ENCODE results near the gene PHF3.

PHF3 gene

GRCh38 chr6:63673692-63674091 is 38.1 kb downstream of the PHF3 start:
- H3K36me3 ChIP-seq (ENCODE audit: control insufficient read depth in 2 of 2, insufficient read depth in 2 of 2, low read length in 2 of 2) = no peaks in the 10 kb centered on the region
- H3K27ac ChIP-seq (ENCODE audit: low read depth in 2 of 2, low read length in 2 of 2) = no peak overlapping the region
- H3K9me3 ChIP-seq (ENCODE audit: control insufficient read depth in 2 of 2, low read length in 2 of 2) = no peaks in the 10 kb centered on the region
- H3K27me3 ChIP-seq (ENCODE audit: control insufficient read depth in 2 of 2, insufficient read depth in 2 of 2, low read length in 2 of 2) = no peaks in the 10 kb centered on the region
- H3K4me3 ChIP-seq (ENCODE audit: low read length in 2 of 2) = no peak overlapping the region
- no peak overlapping the region for H3K9ac ChIP-seq (ENCODE audit: low read depth in 1 of 2, low read length in 2 of 2)
- peaks cover 15 to 33% of the 10 kb centered on the region in 2 donors for H3K4me1 ChIP-seq (ENCODE audit: control insufficient read depth in 2 of 2, insufficient read depth in 2 of 2, low read length in 2 of 2)

GRCh38 chr6:63674635-63675034 is 39.0 kb downstream of the PHF3 start:
- H3K4me3 ChIP-seq (ENCODE audit: low read length in 2 of 2) = no peak overlapping the region
- H3K9ac ChIP-seq (ENCODE audit: low read depth in 1 of 2, low read length in 2 of 2) = no peak overlapping the region
- H3K9me3 ChIP-seq (ENCODE audit: control insufficient read depth in 2 of 2, low read length in 2 of 2) = no peaks in the 10 kb centered on the region
- H3K4me1 ChIP-seq (ENCODE audit: control insufficient read depth in 2 of 2, insufficient read depth in 2 of 2, low read length in 2 of 2) = peaks cover 15 to 33% of the 10 kb centered on the region in 2 donors
- H3K27me3 ChIP-seq (ENCODE audit: control insufficient read depth in 2 of 2, insufficient read depth in 2 of 2, low read length in 2 of 2) = no peaks in the 10 kb centered on the region
- H3K36me3 ChIP-seq (ENCODE audit: control insufficient read depth in 2 of 2, insufficient read depth in 2 of 2, low read length in 2 of 2) = no peaks in the 10 kb centered on the region
- peak overlapping the region; percentile 29 to 54 for H3K27ac ChIP-seq (ENCODE audit: low read depth in 2 of 2, low read length in 2 of 2)

GRCh38 chr6:63675138-63675537 is 39.5 kb downstream of the PHF3 start:
- H3K9me3 ChIP-seq (ENCODE audit: control insufficient read depth in 2 of 2, low read length in 2 of 2) = no peaks in the 10 kb centered on the region
- no peak overlapping the region for H3K9ac ChIP-seq (ENCODE audit: low read depth in 1 of 2, low read length in 2 of 2)
- no peaks in the 10 kb centered on the region for H3K36me3 ChIP-seq (ENCODE audit: control insufficient read depth in 2 of 2, insufficient read depth in 2 of 2, low read length in 2 of 2)
- no peaks in the 10 kb centered on the region for H3K27me3 ChIP-seq (ENCODE audit: control insufficient read depth in 2 of 2, insufficient read depth in 2 of 2, low read length in 2 of 2)
- peak overlapping the region; percentile 29 to 54 for H3K27ac ChIP-seq (ENCODE audit: low read depth in 2 of 2, low read length in 2 of 2)
- H3K4me1 ChIP-seq (ENCODE audit: control insufficient read depth in 2 of 2, insufficient read depth in 2 of 2, low read length in 2 of 2) = peaks cover 15 to 33% of the 10 kb centered on the region in 2 donors
- peak overlapping the region in 1 of 2 donors; percentile 12 for H3K4me3 ChIP-seq (ENCODE audit: low read length in 2 of 2)

- peaks cover 15 to 33% of the 10 kb centered on the region in 2 donors for H3K4me1 ChIP-seq (ENCODE audit: control insufficient read depth in 2 of 2, insufficient read depth in 2 of 2, low read length in 2 of 2)
These were observed 41.0 kb downstream of the PHF3 start for GRCh38 chr6:63676412-63677114.

GRCh38 chr6:63677282-63677681 is 41.7 kb downstream of the PHF3 start:
- Histone ChIP-seq H3K36me3 (ENCODE audit: control insufficient read depth in 2 of 2, insufficient read depth in 2 of 2, low read length in 2 of 2) (peaks cover 0 to 8% of the 10 kb centered on the region in 2 donors), H3K4me3 (ENCODE audit: low read length in 2 of 2) (no peak overlapping the region), H3K27me3 (ENCODE audit: control insufficient read depth in 2 of 2, insufficient read depth in 2 of 2, low read length in 2 of 2) (no peaks in the 10 kb centered on the region), H3K9me3 (ENCODE audit: control insufficient read depth in 2 of 2, low read length in 2 of 2) (no peaks in the 10 kb centered on the region), H3K9ac (ENCODE audit: low read depth in 1 of 2, low read length in 2 of 2) (no peak overlapping the region), H3K27ac (ENCODE audit: low read depth in 2 of 2, low read length in 2 of 2) (peak overlapping the region in 1 of 2 donors; percentile 10), H3K4me1 (ENCODE audit: control insufficient read depth in 2 of 2, insufficient read depth in 2 of 2, low read length in 2 of 2) (peaks cover 15 to 33% of the 10 kb centered on the region in 2 donors)

More at GRCh38 chr6:63676412-63677114, 41.0 kb downstream of the PHF3 start:
- Histone ChIP-seq H3K27ac (ENCODE audit: low read depth in 2 of 2, low read length in 2 of 2) (peak overlapping the region in 1 of 2 donors; percentile 10), H3K4me3 (ENCODE audit: low read length in 2 of 2) (no peak overlapping the region), H3K27me3 (ENCODE audit: control insufficient read depth in 2 of 2, insufficient read depth in 2 of 2, low read length in 2 of 2) (no peaks in the 10 kb centered on the region), H3K36me3 (ENCODE audit: control insufficient read depth in 2 of 2, insufficient read depth in 2 of 2, low read length in 2 of 2) (peaks cover 0 to 8% of the 10 kb centered on the region in 2 donors), H3K9me3 (ENCODE audit: control insufficient read depth in 2 of 2, low read length in 2 of 2) (no peaks in the 10 kb centered on the region), H3K9ac (ENCODE audit: low read depth in 1 of 2, low read length in 2 of 2) (no peak overlapping the region)

- no peaks in the 10 kb centered on the region for H3K27me3 ChIP-seq (ENCODE audit: control insufficient read depth in 2 of 2, insufficient read depth in 2 of 2, low read length in 2 of 2)
- no peak overlapping the region for H3K27ac ChIP-seq (ENCODE audit: low read depth in 2 of 2, low read length in 2 of 2)
- H3K4me1 ChIP-seq (ENCODE audit: control insufficient read depth in 2 of 2, insufficient read depth in 2 of 2, low read length in 2 of 2) = peaks cover 5 to 8% of the 10 kb centered on the region in 2 donors
- H3K9me3 ChIP-seq (ENCODE audit: control insufficient read depth in 2 of 2, low read length in 2 of 2) = no peaks in the 10 kb centered on the region
- H3K9ac ChIP-seq (ENCODE audit: low read depth in 1 of 2, low read length in 2 of 2) = no peak overlapping the region
- peaks cover 18 to 21% of the 10 kb centered on the region in 2 donors for H3K36me3 ChIP-seq (ENCODE audit: control insufficient read depth in 2 of 2, insufficient read depth in 2 of 2, low read length in 2 of 2)
- no peak overlapping the region for H3K4me3 ChIP-seq (ENCODE audit: low read length in 2 of 2)
These were observed 47.5 kb downstream of the PHF3 start for GRCh38 chr6:63683071-63683603.

- Histone ChIP-seq H3K27ac (ENCODE audit: low read depth in 2 of 2, low read length in 2 of 2) (peak overlapping the region; percentile 41 to 64), H3K36me3 (ENCODE audit: control insufficient read depth in 2 of 2, insufficient read depth in 2 of 2, low read length in 2 of 2) (peaks cover 17 to 18% of the 10 kb centered on the region in 2 donors), H3K27me3 (ENCODE audit: control insufficient read depth in 2 of 2, insufficient read depth in 2 of 2, low read length in 2 of 2) (no peaks in the 10 kb centered on the region), H3K4me1 (ENCODE audit: control insufficient read depth in 2 of 2, insufficient read depth in 2 of 2, low read length in 2 of 2) (peaks cover 8% of the 10 kb centered on the region in 2 donors), H3K9ac (ENCODE audit: low read depth in 1 of 2, low read length in 2 of 2) (no peak overlapping the region), H3K4me3 (ENCODE audit: low read length in 2 of 2) (no peak overlapping the region), H3K9me3 (ENCODE audit: control insufficient read depth in 2 of 2, low read length in 2 of 2) (no peaks in the 10 kb centered on the region)
These were observed 50.1 kb downstream of the PHF3 start for GRCh38 chr6:63685446-63686379.

GRCh38 chr6:63689421-63689820 is 53.8 kb downstream of the PHF3 start:
- Histone ChIP-seq H3K9ac (ENCODE audit: low read depth in 1 of 2, low read length in 2 of 2) (no peak overlapping the region), H3K9me3 (ENCODE audit: control insufficient read depth in 2 of 2, low read length in 2 of 2) (no peaks in the 10 kb centered on the region), H3K4me3 (ENCODE audit: low read length in 2 of 2) (no peak overlapping the region), H3K27ac (ENCODE audit: low read depth in 2 of 2, low read length in 2 of 2) (no peak overlapping the region), H3K36me3 (ENCODE audit: control insufficient read depth in 2 of 2, insufficient read depth in 2 of 2, low read length in 2 of 2) (peaks cover 9 to 13% of the 10 kb centered on the region in 2 donors), H3K4me1 (ENCODE audit: control insufficient read depth in 2 of 2, insufficient read depth in 2 of 2, low read length in 2 of 2) (peaks cover 8% of the 10 kb centered on the region in 2 donors), H3K27me3 (ENCODE audit: control insufficient read depth in 2 of 2, insufficient read depth in 2 of 2, low read length in 2 of 2) (no peaks in the 10 kb centered on the region)

GRCh38 chr6:63690221-63690620 is 54.6 kb downstream of the PHF3 start:
- Histone ChIP-seq H3K27ac (ENCODE audit: low read depth in 2 of 2, low read length in 2 of 2) (no peak overlapping the region), H3K36me3 (ENCODE audit: control insufficient read depth in 2 of 2, insufficient read depth in 2 of 2, low read length in 2 of 2) (peaks cover 6 to 8% of the 10 kb centered on the region in 2 donors), H3K27me3 (ENCODE audit: control insufficient read depth in 2 of 2, insufficient read depth in 2 of 2, low read length in 2 of 2) (no peaks in the 10 kb centered on the region)

GRCh38 chr6:63705707-63706106 is 70.1 kb downstream of the PHF3 start:
- Histone ChIP-seq H3K36me3 (ENCODE audit: control insufficient read depth in 2 of 2, insufficient read depth in 2 of 2, low read length in 2 of 2) (peaks cover 55 to 59% of the 10 kb centered on the region in 2 donors), H3K9ac (ENCODE audit: low read depth in 1 of 2, low read length in 2 of 2) (no peak overlapping the region), H3K27me3 (ENCODE audit: control insufficient read depth in 2 of 2, insufficient read depth in 2 of 2, low read length in 2 of 2) (no peaks in the 10 kb centered on the region), H3K4me1 (ENCODE audit: control insufficient read depth in 2 of 2, insufficient read depth in 2 of 2, low read length in 2 of 2) (no peaks in the 10 kb centered on the region), H3K27ac (ENCODE audit: low read depth in 2 of 2, low read length in 2 of 2) (no peak overlapping the region), H3K4me3 (ENCODE audit: low read length in 2 of 2) (no peak overlapping the region), H3K9me3 (ENCODE audit: control insufficient read depth in 2 of 2, low read length in 2 of 2) (no peaks in the 10 kb centered on the region)

More at GRCh38 chr6:63690221-63690620, 54.6 kb downstream of the PHF3 start:
- Histone ChIP-seq H3K9ac (ENCODE audit: low read depth in 1 of 2, low read length in 2 of 2) (no peak overlapping the region), H3K9me3 (ENCODE audit: control insufficient read depth in 2 of 2, low read length in 2 of 2) (no peaks in the 10 kb centered on the region), H3K4me1 (ENCODE audit: control insufficient read depth in 2 of 2, insufficient read depth in 2 of 2, low read length in 2 of 2) (peaks cover 8% of the 10 kb centered on the region in 2 donors), H3K4me3 (ENCODE audit: low read length in 2 of 2) (no peak overlapping the region)
